IPS DF 4.7 (cell line): ENCODE measurements around the gene CCDC178.
"Not testable (repeated sequence)": the region's sequence is repeated elsewhere in the genome, so short reads cannot be mapped to it uniquely, and the experiment has no call there.

Experiments used
- DNase-seq: peaks from one replicate; pipeline ENCODE4 v3.0.0-alpha.2; 2013; ENCODE audit warnings: low spot score; ENCODE audit errors: extremely low read depth

CCDC178 gene

GRCh38 chr18:33369711-33370449, 70.6 kb downstream of the CCDC178 start:
- no peak for DNase-seq

- DNase-seq, result peak; percentile 3
Observed at GRCh38 chr18:33356735-33357134, 83.8 kb downstream of the CCDC178 start.

- no peak for DNase-seq
Observed at GRCh38 chr18:33355756-33356155, 84.8 kb downstream of the CCDC178 start.

GRCh38 chr18:33355263-33355662, 85.3 kb downstream of the CCDC178 start:
- DNase-seq, result no peak

GRCh38 chr18:33350256-33350655, 90.3 kb downstream of the CCDC178 start:
- no peak for DNase-seq

- not testable (repeated sequence) for DNase-seq
Observed at GRCh38 chr18:33339733-33340132, 100.8 kb downstream of the CCDC178 start.

- no peak for DNase-seq
Observed at GRCh38 chr18:33334781-33335180, 105.7 kb downstream of the CCDC178 start.

- DNase-seq, result no peak
Observed at GRCh38 chr18:33330711-33331110, 109.8 kb downstream of the CCDC178 start.

- no peak for DNase-seq
Observed at GRCh38 chr18:33326975-33327374, 113.5 kb downstream of the CCDC178 start.

GRCh38 chr18:33317640-33318039, 122.9 kb downstream of the CCDC178 start:
- DNase-seq, result no peak

GRCh38 chr18:33316146-33316587, 124.4 kb downstream of the CCDC178 start:
- DNase-seq, result no peak

GRCh38 chr18:33307520-33307919, 133.0 kb downstream of the CCDC178 start:
- DNase-seq, result no peak

GRCh38 chr18:33304277-33304676, 136.2 kb downstream of the CCDC178 start:
- DNase-seq, result no peak

GRCh38 chr18:33291539-33291938, 149.0 kb downstream of the CCDC178 start:
- no peak for DNase-seq

GRCh38 chr18:33288082-33288716, 152.3 kb downstream of the CCDC178 start:
- DNase-seq, result no peak

- no peak for DNase-seq
Observed at GRCh38 chr18:33282709-33283333, 157.7 kb downstream of the CCDC178 start.

- no peak for DNase-seq
Observed at GRCh38 chr18:33282142-33282541, 158.4 kb downstream of the CCDC178 start.

- no peak for DNase-seq
Observed at GRCh38 chr18:33277431-33277830, 163.1 kb downstream of the CCDC178 start.

GRCh38 chr18:33275843-33276242, 164.7 kb downstream of the CCDC178 start:
- no peak for DNase-seq

GRCh38 chr18:33270297-33270696, 170.2 kb downstream of the CCDC178 start:
- DNase-seq, result no peak

GRCh38 chr18:33269223-33269622, 171.3 kb downstream of the CCDC178 start:
- peak; percentile 25 for DNase-seq

- DNase-seq, result no peak
Observed at GRCh38 chr18:33264566-33264965, 176.0 kb downstream of the CCDC178 start.
